ENCODE data around the gene AKAP13.
"Not testable (repeated sequence)": the region's sequence is repeated elsewhere in the genome, so short reads cannot be mapped to it uniquely, and the experiment has no call there.

Gene AKAP13

GRCh38 chr15:85483955-85484354 is 103.6 kb downstream of the AKAP13 start:
- not testable (repeated sequence) for H2AFZ ChIP-seq (ENCODE audit: low read length); H4K8ac ChIP-seq (ENCODE audit: low read depth, low read length); H3K18ac ChIP-seq (ENCODE audit: low read length); H3K4me2 ChIP-seq (ENCODE audit: insufficient read depth, low read length, poor library complexity, severe bottlenecking); H2BK120ac ChIP-seq (ENCODE audit: low read depth, low read length); H2AK5ac ChIP-seq (ENCODE audit: low read depth, low read length); DNase-seq (ENCODE audit: low spot score); H2BK5ac ChIP-seq (ENCODE audit: low read length); H3K9me3 ChIP-seq (replicated peaks in 1 of 2; ENCODE audit: control insufficient read depth in 2 of 2, insufficient read depth in 1 of 2, low read depth in 1 of 2, low read length in 2 of 2); H3K23ac ChIP-seq (ENCODE audit: low read depth, low read length, poor library complexity); H3K27me3 ChIP-seq (ENCODE audit: control insufficient read depth in 3 of 3, insufficient read depth in 3 of 3, low read depth in 1 of 3, low read length in 3 of 3); H3K9ac ChIP-seq (ENCODE audit: low read depth, low read length, poor library complexity); H3K79me1 ChIP-seq (ENCODE audit: low read depth, low read length); H4K91ac ChIP-seq (ENCODE audit: low read depth, low read length, poor library complexity); H2BK15ac ChIP-seq (ENCODE audit: low read length); H3K4me3 ChIP-seq (ENCODE audit: low read length in 2 of 2); H3K4ac ChIP-seq (ENCODE audit: low read length); H2BK12ac ChIP-seq (ENCODE audit: low read length); H3K27ac ChIP-seq (replicated peaks; ENCODE audit: low read length); H3K14ac ChIP-seq (ENCODE audit: low read length)
- Histone ChIP-seq H3K36me3 (replicated peaks in 1 of 2; ENCODE audit: control insufficient read depth in 2 of 2, insufficient read depth in 2 of 2, low read length in 2 of 2) (peaks cover 0 to 14% of the 10 kb centered on the region in 2 donors), H3K4me1 (ENCODE audit: control insufficient read depth in 2 of 2, insufficient read depth in 1 of 2, low read depth in 1 of 2, low read length in 2 of 2) (peaks cover 12 to 26% of the 10 kb centered on the region in 2 donors)
- no CpG with 5 or more reads among the region's 1 CpG for WGBS, 2 donors (ENCODE audit: extremely low coverage in 2 of 2, insufficient read length in 2 of 2, insufficient replicate concordance in 1 of 2)

DNA sequence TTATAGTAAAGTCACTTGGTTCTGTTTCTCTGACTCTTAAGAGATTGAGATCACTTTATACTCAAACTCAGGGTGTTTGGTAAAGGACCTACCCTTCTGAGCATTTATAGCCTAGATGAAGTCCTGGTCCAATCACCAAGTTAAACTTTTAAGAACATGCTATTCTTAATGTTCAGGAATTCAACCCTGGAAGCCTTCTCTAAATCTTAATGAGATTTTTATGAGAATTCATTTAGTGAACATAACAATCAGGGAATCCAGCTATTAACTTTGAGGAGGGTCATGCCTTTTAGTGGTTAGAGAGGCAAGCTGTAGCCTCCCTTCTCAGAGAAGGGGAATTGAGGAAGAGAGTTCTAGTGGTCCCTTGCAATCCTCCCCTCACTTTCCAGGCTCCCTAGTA is 104.5 kb downstream of the AKAP13 start:
- not testable (repeated sequence) for DNase-seq (ENCODE audit: low spot score); H2BK5ac ChIP-seq (ENCODE audit: low read length); H4K91ac ChIP-seq (ENCODE audit: low read depth, low read length, poor library complexity); H3K79me1 ChIP-seq (ENCODE audit: low read depth, low read length); H2AFZ ChIP-seq (ENCODE audit: low read length); H3K27ac ChIP-seq (replicated peaks; ENCODE audit: low read length); H3K18ac ChIP-seq (ENCODE audit: low read length); H2BK12ac ChIP-seq (ENCODE audit: low read length); H3K4ac ChIP-seq (ENCODE audit: low read length); H3K9me3 ChIP-seq (replicated peaks in 1 of 2; ENCODE audit: control insufficient read depth in 2 of 2, insufficient read depth in 1 of 2, low read depth in 1 of 2, low read length in 2 of 2); H3K14ac ChIP-seq (ENCODE audit: low read length); H2BK120ac ChIP-seq (ENCODE audit: low read depth, low read length); H3K27me3 ChIP-seq (ENCODE audit: control insufficient read depth in 3 of 3, insufficient read depth in 3 of 3, low read depth in 1 of 3, low read length in 3 of 3); H3K4me2 ChIP-seq (ENCODE audit: insufficient read depth, low read length, poor library complexity, severe bottlenecking); H2BK15ac ChIP-seq (ENCODE audit: low read length); H2AK5ac ChIP-seq (ENCODE audit: low read depth, low read length); H3K9ac ChIP-seq (ENCODE audit: low read depth, low read length, poor library complexity); H3K4me3 ChIP-seq (ENCODE audit: low read length in 2 of 2); H3K23ac ChIP-seq (ENCODE audit: low read depth, low read length, poor library complexity); H4K8ac ChIP-seq (ENCODE audit: low read depth, low read length)
- H3K36me3 ChIP-seq (replicated peaks in 1 of 2; ENCODE audit: control insufficient read depth in 2 of 2, insufficient read depth in 2 of 2, low read length in 2 of 2), result peaks cover 0 to 17% of the 10 kb centered on the region in 2 donors
- peaks cover 6 to 19% of the 10 kb centered on the region in 2 donors for H3K4me1 ChIP-seq (ENCODE audit: control insufficient read depth in 2 of 2, insufficient read depth in 1 of 2, low read depth in 1 of 2, low read length in 2 of 2)

GRCh38 chr15:85485956-85486567 is 105.7 kb downstream of the AKAP13 start:
- peak; percentile 75 for DNase-seq (ENCODE audit: low spot score)
- no peak overlapping the region for H3K9ac ChIP-seq (ENCODE audit: low read depth, low read length, poor library complexity)
- H3K14ac ChIP-seq (ENCODE audit: low read length), result no peak overlapping the region
- peaks cover 6 to 16% of the 10 kb centered on the region in 2 donors for H3K4me1 ChIP-seq (ENCODE audit: control insufficient read depth in 2 of 2, insufficient read depth in 1 of 2, low read depth in 1 of 2, low read length in 2 of 2)
- H2AK5ac ChIP-seq (ENCODE audit: low read depth, low read length), result no peak overlapping the region
- H3K23ac ChIP-seq (ENCODE audit: low read depth, low read length, poor library complexity), result no peak overlapping the region
- H3K9me3 ChIP-seq (replicated peaks in 1 of 2; ENCODE audit: control insufficient read depth in 2 of 2, insufficient read depth in 1 of 2, low read depth in 1 of 2, low read length in 2 of 2), result no peaks in the 10 kb centered on the region
- H2AFZ ChIP-seq (ENCODE audit: low read length), result no peak overlapping the region
- H2BK15ac ChIP-seq (ENCODE audit: low read length), result no peak overlapping the region
- no peak overlapping the region for H2BK12ac ChIP-seq (ENCODE audit: low read length)
- no peak overlapping the region for H4K91ac ChIP-seq (ENCODE audit: low read depth, low read length, poor library complexity)
- no peak overlapping the region for H3K4me2 ChIP-seq (ENCODE audit: insufficient read depth, low read length, poor library complexity, severe bottlenecking)
- peaks cover 0 to 17% of the 10 kb centered on the region in 2 donors for H3K36me3 ChIP-seq (replicated peaks in 1 of 2; ENCODE audit: control insufficient read depth in 2 of 2, insufficient read depth in 2 of 2, low read length in 2 of 2)
- no peaks in the 10 kb centered on the region for H3K27me3 ChIP-seq (ENCODE audit: control insufficient read depth in 3 of 3, insufficient read depth in 3 of 3, low read depth in 1 of 3, low read length in 3 of 3)
- no peak overlapping the region for H2BK120ac ChIP-seq (ENCODE audit: low read depth, low read length)
- H3K4me3 ChIP-seq (ENCODE audit: low read length in 2 of 2), result no peak overlapping the region
- no peak overlapping the region for H3K4ac ChIP-seq (ENCODE audit: low read length)
- H4K8ac ChIP-seq (ENCODE audit: low read depth, low read length), result no peak overlapping the region
- H3K79me1 ChIP-seq (ENCODE audit: low read depth, low read length), result no peaks in the 10 kb centered on the region
- no peak overlapping the region for H3K27ac ChIP-seq (replicated peaks; ENCODE audit: low read length)
- H2BK5ac ChIP-seq (ENCODE audit: low read length), result no peak overlapping the region
- H3K18ac ChIP-seq (ENCODE audit: low read length), result no peak overlapping the region

GRCh38 chr15:85487796-85488195 is 107.4 kb downstream of the AKAP13 start:
- H3K4ac ChIP-seq (ENCODE audit: low read length); H3K14ac ChIP-seq (ENCODE audit: low read length); H3K9me3 ChIP-seq (replicated peaks in 1 of 2; ENCODE audit: control insufficient read depth in 2 of 2, insufficient read depth in 1 of 2, low read depth in 1 of 2, low read length in 2 of 2); H3K18ac ChIP-seq (ENCODE audit: low read length); H3K9ac ChIP-seq (ENCODE audit: low read depth, low read length, poor library complexity); H2BK5ac ChIP-seq (ENCODE audit: low read length); H2AFZ ChIP-seq (ENCODE audit: low read length); H3K79me1 ChIP-seq (ENCODE audit: low read depth, low read length); H2BK15ac ChIP-seq (ENCODE audit: low read length); H4K91ac ChIP-seq (ENCODE audit: low read depth, low read length, poor library complexity); H3K27me3 ChIP-seq (ENCODE audit: control insufficient read depth in 3 of 3, insufficient read depth in 3 of 3, low read depth in 1 of 3, low read length in 3 of 3); H3K27ac ChIP-seq (replicated peaks; ENCODE audit: low read length); H3K4me1 ChIP-seq (ENCODE audit: control insufficient read depth in 2 of 2, insufficient read depth in 1 of 2, low read depth in 1 of 2, low read length in 2 of 2); H3K4me2 ChIP-seq (ENCODE audit: insufficient read depth, low read length, poor library complexity, severe bottlenecking); H3K4me3 ChIP-seq (ENCODE audit: low read length in 2 of 2); DNase-seq (ENCODE audit: low spot score); H2BK12ac ChIP-seq (ENCODE audit: low read length); H3K23ac ChIP-seq (ENCODE audit: low read depth, low read length, poor library complexity); H2BK120ac ChIP-seq (ENCODE audit: low read depth, low read length); H2AK5ac ChIP-seq (ENCODE audit: low read depth, low read length); H4K8ac ChIP-seq (ENCODE audit: low read depth, low read length): not testable (repeated sequence)
- peaks cover 0 to 17% of the 10 kb centered on the region in 2 donors for H3K36me3 ChIP-seq (replicated peaks in 1 of 2; ENCODE audit: control insufficient read depth in 2 of 2, insufficient read depth in 2 of 2, low read length in 2 of 2)
- no CpG with 5 or more reads among the region's 7 CpGs for WGBS, 2 donors (ENCODE audit: extremely low coverage in 2 of 2, insufficient read length in 2 of 2, insufficient replicate concordance in 1 of 2)

All from neuronal stem cell (in vitro differentiated cells).